Lower lobe of right lung (tissue), 2 donors: ENCODE results near the gene CACNA1I. TPM values are rescaled to one million over a fixed set of nuclear protein-coding genes. Genes with fewer than 3 reads are reported as not detected.

Experiments used
- ATAC-seq, 2 donors: fragments of 200-7000 bp; cut with Tn5 transposase; one replicate each; pipeline ENCODE4 v1.9.1; 2020 to 2022; ENCODE audit warnings: mild to moderate bottlenecking in 2 of 2, moderate library complexity in 2 of 2
- DNase-seq: peaks from one replicate; pipeline ENCODE4 v3.0.0-alpha.2; 2020
- H3K27ac ChIP-seq: fragments of 200-600 bp; one replicate; pipeline ENCODE4 v1.8.0; 2022
- H3K27me3 ChIP-seq: fragments of 200-600 bp; one replicate; pipeline ENCODE4 v1.8.0; 2022; ENCODE audit warnings: low read depth
- H3K36me3 ChIP-seq: fragments of 200-600 bp; one replicate; pipeline ENCODE4 v1.8.0; 2022; ENCODE audit warnings: mild to moderate bottlenecking
- H3K4me1 ChIP-seq: fragments of 200-600 bp; one replicate; pipeline ENCODE4 v1.8.0; 2022
- H3K4me3 ChIP-seq: fragments of 200-600 bp; one replicate; pipeline ENCODE4 v1.8.0; 2022; ENCODE audit warnings: mild to moderate bottlenecking
- H3K9me3 ChIP-seq: fragments of 200-600 bp; one replicate; pipeline ENCODE4 v1.8.0; 2022
- CTCF ChIP-seq: fragments of 200-600 bp; IDR thresholded peaks from one replicate; pipeline ENCODE4 v1.8.0; 2022; ENCODE audit warnings: antibody characterized with exemption, mild to moderate bottlenecking
- intact Hi-C: fragments of 100-400 bp; cut with DNase I; formaldehyde crosslinking; loops from one replicate; pipeline ENCODE4 v1.11.0; 2022
- total RNA-seq: library from RNA; stranded (reverse); fragmentation: NEBNext Ultra II Directional; extraction: Animal tissue kit (Norgen Biotek cat#: 25700); gene quantifications from one replicate; pipeline ENCODE4 v1.2.1, GENCODE V29; 2021
- donor health status: DM: no; HTN: yes; CAD: no; lungs with severe emphysema.

The CACNA1I gene
- total RNA-seq, 1 donor from 2014 or later: 0.21 TPM

- intact Hi-C loops: no loop called here
- peaks cover 46% of the 10 kb centered on the region for H3K27me3 ChIP-seq
- no peak for TF ChIP-seq CTCF
Observed at GRCh38 chr22:39617970-39618757, 47.6 kb downstream of the CACNA1I start.

GRCh38 chr22:39618996-39619530, 48.5 kb downstream of the CACNA1I start:
- peaks cover 47% of the 10 kb centered on the region for H3K27me3 ChIP-seq
- no peak for TF ChIP-seq CTCF
- no peaks in the 10 kb centered on the region for H3K4me1 ChIP-seq
- no peak overlapping the region for H3K4me3 ChIP-seq
- DNase-seq: no peak
- intact Hi-C loops: no loop called here
- H3K9me3 ChIP-seq: no peaks in the 10 kb centered on the region
- no peak overlapping the region for H3K27ac ChIP-seq
- no peak for ATAC-seq
- H3K36me3 ChIP-seq: no peaks in the 10 kb centered on the region

More at GRCh38 chr22:39617970-39618757, 47.6 kb downstream of the CACNA1I start:
- no peak for DNase-seq
- Histone ChIP-seq H3K4me3 (no peak overlapping the region), H3K9me3 (no peaks in the 10 kb centered on the region), H3K36me3 (no peaks in the 10 kb centered on the region), H3K4me1 (no peaks in the 10 kb centered on the region), H3K27ac (no peak overlapping the region)
- ATAC-seq: no peak

GRCh38 chr22:39620924-39621690, 50.6 kb downstream of the CACNA1I start:
- DNase-seq: no peak
- no peak for ATAC-seq
- TF ChIP-seq CTCF: no peak
- no peaks in the 10 kb centered on the region for H3K4me1 ChIP-seq
- no peaks in the 10 kb centered on the region for H3K9me3 ChIP-seq
- H3K27me3 ChIP-seq: peaks cover 58% of the 10 kb centered on the region
- H3K36me3 ChIP-seq: no peaks in the 10 kb centered on the region
- intact Hi-C loops: no loop called here
- H3K27ac ChIP-seq: no peak overlapping the region
- no peak overlapping the region for H3K4me3 ChIP-seq

- no peaks in the 10 kb centered on the region for H3K9me3 ChIP-seq
- ATAC-seq (no peak), DNase-seq (no peak)
- H3K4me3 ChIP-seq: no peak overlapping the region
- H3K27ac ChIP-seq: no peak overlapping the region
- intact Hi-C loops: no loop called here
- H3K4me1 ChIP-seq: no peaks in the 10 kb centered on the region
- no peaks in the 10 kb centered on the region for H3K36me3 ChIP-seq
- TF ChIP-seq CTCF: no peak
- H3K27me3 ChIP-seq: peaks cover 61% of the 10 kb centered on the region
Observed at GRCh38 chr22:39621826-39622225, 51.3 kb downstream of the CACNA1I start.

GRCh38 chr22:39622881-39623367, 52.4 kb downstream of the CACNA1I start:
- peak; percentile 53 for TF ChIP-seq CTCF
- Histone ChIP-seq H3K9me3 (no peaks in the 10 kb centered on the region), H3K36me3 (no peaks in the 10 kb centered on the region), H3K27me3 (peaks cover 63% of the 10 kb centered on the region), H3K4me1 (no peaks in the 10 kb centered on the region), H3K27ac (no peak overlapping the region), H3K4me3 (no peak overlapping the region)
- DNase-seq (peak; percentile 69), ATAC-seq (peak; percentile 55 to 70)
- intact Hi-C loops: no loop called here
